HepG2 (cell line): ENCODE measurements around the gene TCEANC2.

Source experiments
- JUND ChIP-seq: sonication (generic); formaldehyde crosslinking; IDR thresholded peaks from 2 replicates; pipeline ENCODE4 v1.8.0; 2022; ENCODE audit warnings: mild to moderate bottlenecking, missing genetic modification reagents
- SIN3A ChIP-seq: IDR thresholded peaks from 2 replicates; pipeline ENCODE4 v1.6.1; 2011; ENCODE audit warnings: low read depth, mild to moderate bottlenecking, control low read depth, low read length, borderline replicate concordance
- TMF1 ChIP-seq: sonication (generic); formaldehyde crosslinking; IDR thresholded peaks from 2 replicates; pipeline ENCODE4 v1.8.1; 2022; ENCODE audit warnings: low read depth, missing genetic modification reagents
- TF ChIP-seq, protein P1 (sequence below): sonication (generic); formaldehyde crosslinking; IDR thresholded peaks from 2 replicates; pipeline ENCODE4 v1.4.0; 2020; ENCODE audit warnings: missing genetic modification reagents
- TF ChIP-seq, protein P2 (sequence below): sonication (generic); formaldehyde crosslinking; IDR thresholded peaks from 2 replicates; pipeline ENCODE4 v1.8.1; 2023; ENCODE audit warnings: mild to moderate bottlenecking, missing genetic modification reagents

DNA sequence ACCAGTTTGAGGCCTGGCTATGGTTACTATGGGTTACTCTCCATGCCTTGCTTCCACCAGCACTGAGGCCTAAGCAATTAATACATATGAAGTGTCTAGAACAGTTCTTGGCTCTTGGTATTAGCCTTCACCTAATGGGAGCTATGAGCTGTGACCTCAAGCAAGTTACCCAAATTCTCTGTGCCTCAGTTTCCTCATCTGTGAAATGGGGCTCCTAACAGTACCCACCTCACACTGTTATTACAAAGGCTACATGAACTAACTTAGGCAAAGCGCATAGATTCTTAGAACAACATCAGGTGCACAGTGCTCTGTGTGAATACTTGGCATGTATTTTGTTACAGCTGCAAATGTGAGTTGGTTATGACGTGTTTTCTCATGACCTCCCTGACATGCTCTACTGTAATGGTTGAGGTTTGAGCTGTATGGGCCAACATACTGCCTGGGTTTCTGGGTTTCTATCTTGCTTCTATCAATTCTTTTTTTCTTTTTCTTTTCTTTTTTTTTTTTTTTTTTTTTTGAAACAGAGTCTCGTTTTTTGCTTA is 72.9 kb downstream of the TCEANC2 start:
- no peak for TF ChIP-seq SIN3A
- TF ChIP-seq, protein P1, sequence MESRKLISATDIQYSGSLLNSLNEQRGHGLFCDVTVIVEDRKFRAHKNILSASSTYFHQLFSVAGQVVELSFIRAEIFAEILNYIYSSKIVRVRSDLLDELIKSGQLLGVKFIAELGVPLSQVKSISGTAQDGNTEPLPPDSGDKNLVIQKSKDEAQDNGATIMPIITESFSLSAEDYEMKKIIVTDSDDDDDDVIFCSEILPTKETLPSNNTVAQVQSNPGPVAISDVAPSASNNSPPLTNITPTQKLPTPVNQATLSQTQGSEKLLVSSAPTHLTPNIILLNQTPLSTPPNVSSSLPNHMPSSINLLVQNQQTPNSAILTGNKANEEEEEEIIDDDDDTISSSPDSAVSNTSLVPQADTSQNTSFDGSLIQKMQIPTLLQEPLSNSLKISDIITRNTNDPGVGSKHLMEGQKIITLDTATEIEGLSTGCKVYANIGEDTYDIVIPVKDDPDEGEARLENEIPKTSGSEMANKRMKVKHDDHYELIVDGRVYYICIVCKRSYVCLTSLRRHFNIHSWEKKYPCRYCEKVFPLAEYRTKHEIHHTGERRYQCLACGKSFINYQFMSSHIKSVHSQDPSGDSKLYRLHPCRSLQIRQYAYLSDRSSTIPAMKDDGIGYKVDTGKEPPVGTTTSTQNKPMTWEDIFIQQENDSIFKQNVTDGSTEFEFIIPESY (CRISPR knock-in tag) = no peak
- TF ChIP-seq JUND (CRISPR knock-in tag) = no peak
- no peak for TF ChIP-seq TMF1 (CRISPR knock-in tag)
- TF ChIP-seq, protein P2, sequence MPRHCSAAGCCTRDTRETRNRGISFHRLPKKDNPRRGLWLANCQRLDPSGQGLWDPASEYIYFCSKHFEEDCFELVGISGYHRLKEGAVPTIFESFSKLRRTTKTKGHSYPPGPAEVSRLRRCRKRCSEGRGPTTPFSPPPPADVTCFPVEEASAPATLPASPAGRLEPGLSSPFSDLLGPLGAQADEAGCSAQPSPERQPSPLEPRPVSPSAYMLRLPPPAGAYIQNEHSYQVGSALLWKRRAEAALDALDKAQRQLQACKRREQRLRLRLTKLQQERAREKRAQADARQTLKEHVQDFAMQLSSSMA (CRISPR knock-in tag) = no peak
